Muscle layer of colon (tissue), 2 donors: ENCODE results near the gene DDC.

ENCODE experiments used
- H3K27ac ChIP-seq: one replicate; pipeline ENCODE4 v1.7.0; 2013; ENCODE audit warnings: low read depth, mild to moderate bottlenecking, low read length, moderate library complexity
- H3K27me3 ChIP-seq, 2 donors: one replicate each; pipeline ENCODE4 v1.7.0; 2013; ENCODE audit warnings: low read length in 2 of 2, mild to moderate bottlenecking in 2 of 2; ENCODE audit not compliant: insufficient read depth in 2 of 2, control insufficient read depth in 1 of 2
- H3K36me3 ChIP-seq: one replicate; pipeline ENCODE4 v1.7.0; 2013; ENCODE audit warnings: mild to moderate bottlenecking, low read length; ENCODE audit not compliant: insufficient read depth
- H3K4me1 ChIP-seq: one replicate; pipeline ENCODE4 v1.7.0; 2013; ENCODE audit warnings: mild to moderate bottlenecking, low read length; ENCODE audit not compliant: insufficient read depth
- H3K4me3 ChIP-seq, 2 donors: one replicate each; pipeline ENCODE4 v1.7.0; 2013; ENCODE audit warnings: low read length in 2 of 2, low read depth in 1 of 2, mild to moderate bottlenecking in 1 of 2, moderate library complexity in 1 of 2
- H3K9ac ChIP-seq: one replicate; pipeline ENCODE4 v1.7.0; 2013; ENCODE audit warnings: low read length
- H3K9me3 ChIP-seq: one replicate; pipeline ENCODE4 v1.7.0; 2013; ENCODE audit warnings: mild to moderate bottlenecking, low read length
- donor health status: abdominal sarcoma.
- donor health status: Adenocarcinoma of cecum.

DDC gene

GRCh38 chr7:50436133-50436806 lies 128.9 kb downstream of the DDC start:
- Histone ChIP-seq H3K9ac (no peak overlapping the region), H3K36me3 (peaks cover 6% of the 10 kb centered on the region), H3K4me3 (no peak overlapping the region), H3K27me3 (no peaks in the 10 kb centered on the region), H3K9me3 (no peaks in the 10 kb centered on the region), H3K4me1 (no peaks in the 10 kb centered on the region), H3K27ac (no peak overlapping the region)

DNA sequence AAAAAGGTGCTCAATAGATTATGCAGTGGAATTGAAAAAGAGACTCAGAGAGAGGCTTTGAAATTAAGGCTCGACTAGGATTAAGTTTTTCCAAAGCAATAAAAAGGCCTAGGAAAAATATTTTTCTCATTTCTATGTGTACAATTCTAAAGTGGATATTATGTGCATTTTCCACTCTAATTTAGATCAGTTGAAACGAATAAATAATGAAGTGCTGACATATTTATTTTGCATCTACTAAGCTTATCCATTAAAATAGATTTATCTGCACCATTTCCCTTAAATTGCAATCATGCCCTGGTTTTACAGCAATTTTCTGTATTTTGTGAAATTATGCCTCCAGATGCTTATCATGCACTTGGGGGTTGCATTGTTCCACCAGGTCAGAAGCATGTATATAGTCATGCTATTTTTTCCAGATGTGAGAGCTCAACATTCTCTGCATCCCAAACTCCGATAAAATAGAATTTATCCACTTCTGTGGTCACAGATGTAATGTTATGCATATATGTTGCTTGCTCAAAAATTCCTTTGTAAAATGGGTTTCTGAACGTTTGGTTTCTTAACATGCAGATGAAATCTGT lies 133.4 kb downstream of the DDC start:
- Histone ChIP-seq H3K27me3 (no peaks in the 10 kb centered on the region), H3K9ac (no peak overlapping the region), H3K4me1 (no peaks in the 10 kb centered on the region), H3K9me3 (no peaks in the 10 kb centered on the region), H3K36me3 (no peaks in the 10 kb centered on the region), H3K27ac (no peak overlapping the region), H3K4me3 (no peak overlapping the region)

- H3K9ac ChIP-seq = no peak overlapping the region
- no peak overlapping the region for H3K27ac ChIP-seq
- H3K4me1 ChIP-seq = no peaks in the 10 kb centered on the region
- H3K36me3 ChIP-seq = no peaks in the 10 kb centered on the region
- no peaks in the 10 kb centered on the region for H3K27me3 ChIP-seq
- no peaks in the 10 kb centered on the region for H3K9me3 ChIP-seq
- no peak overlapping the region for H3K4me3 ChIP-seq
Observed at GRCh38 chr7:50431316-50431715, 133.9 kb downstream of the DDC start.

DNA sequence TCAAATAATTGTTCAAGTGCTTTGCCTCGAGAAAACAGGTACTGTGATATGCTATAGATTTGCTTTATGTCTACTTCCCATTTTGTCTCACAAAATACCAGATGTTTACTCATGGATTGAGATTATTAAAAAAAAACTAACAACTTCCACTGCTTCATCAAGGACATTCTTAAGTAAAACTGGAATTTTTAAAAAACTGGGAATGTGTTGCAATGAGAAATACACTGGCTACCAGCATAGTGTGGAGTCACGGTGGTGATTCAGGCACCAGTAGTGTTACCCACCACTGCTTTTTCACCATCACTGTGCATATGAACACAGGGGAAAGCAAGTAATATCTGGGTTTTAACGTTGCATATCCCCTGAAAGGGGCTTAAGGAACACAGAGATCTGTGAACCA lies 136.3 kb downstream of the DDC start:
- no peaks in the 10 kb centered on the region for H3K4me1 ChIP-seq
- H3K4me3 ChIP-seq = no peak overlapping the region
- H3K27ac ChIP-seq = no peak overlapping the region
- H3K9ac ChIP-seq = no peak overlapping the region
- H3K27me3 ChIP-seq = no peaks in the 10 kb centered on the region
- no peaks in the 10 kb centered on the region for H3K36me3 ChIP-seq
- H3K9me3 ChIP-seq = no peaks in the 10 kb centered on the region

DNA sequence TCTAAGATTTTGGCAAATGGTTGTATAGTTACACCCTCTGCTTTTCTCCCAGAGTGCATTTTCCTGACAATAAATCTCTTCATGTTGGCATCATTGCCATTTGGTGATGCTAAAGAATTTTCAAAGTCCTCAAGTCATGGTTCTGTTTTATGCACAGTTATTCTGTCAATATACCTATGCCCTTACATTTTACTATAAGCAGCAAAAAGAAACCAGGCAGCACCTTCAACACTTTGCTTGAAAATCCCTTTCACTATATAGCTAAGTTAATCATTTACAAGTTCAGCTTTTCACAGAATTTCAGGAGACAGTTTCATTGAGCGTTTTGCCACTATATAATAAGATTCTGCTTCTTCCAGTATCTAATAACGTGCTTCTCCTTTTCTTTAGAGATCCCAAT lies 137.7 kb downstream of the DDC start:
- Histone ChIP-seq H3K27ac (no peak overlapping the region), H3K4me3 (no peak overlapping the region), H3K27me3 (no peaks in the 10 kb centered on the region), H3K9ac (no peak overlapping the region), H3K9me3 (no peaks in the 10 kb centered on the region), H3K36me3 (no peaks in the 10 kb centered on the region), H3K4me1 (no peaks in the 10 kb centered on the region)

GRCh38 chr7:50426280-50427045 lies 138.7 kb downstream of the DDC start:
- no peaks in the 10 kb centered on the region for H3K36me3 ChIP-seq
- H3K4me3 ChIP-seq = no peak overlapping the region
- no peaks in the 10 kb centered on the region for H3K27me3 ChIP-seq
- no peak overlapping the region for H3K9ac ChIP-seq
- no peak overlapping the region for H3K27ac ChIP-seq
- no peaks in the 10 kb centered on the region for H3K4me1 ChIP-seq
- no peaks in the 10 kb centered on the region for H3K9me3 ChIP-seq

DNA sequence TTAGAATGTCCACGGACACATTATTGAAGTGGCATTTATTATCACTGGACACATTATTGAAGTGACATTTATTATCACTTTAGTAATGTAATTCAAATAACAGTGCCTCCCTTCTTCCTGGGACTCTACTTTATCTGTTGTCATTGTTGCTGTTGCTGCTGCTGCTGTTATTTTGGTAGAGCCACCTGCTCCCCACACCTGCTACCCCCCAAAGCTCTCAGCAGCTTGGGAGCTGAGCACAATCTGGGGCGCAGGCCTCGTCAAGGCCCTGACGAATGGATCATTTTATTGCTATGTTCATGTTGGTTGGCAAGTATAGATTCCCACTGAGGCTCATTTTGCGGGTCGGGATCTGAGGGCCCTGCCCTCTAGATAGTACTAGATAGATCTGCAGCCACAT lies 139.9 kb downstream of the DDC start:
- H3K4me1 ChIP-seq = no peaks in the 10 kb centered on the region
- no peak overlapping the region for H3K9ac ChIP-seq
- H3K27me3 ChIP-seq = no peaks in the 10 kb centered on the region
- H3K4me3 ChIP-seq = no peak overlapping the region
- no peaks in the 10 kb centered on the region for H3K36me3 ChIP-seq
- no peak overlapping the region for H3K27ac ChIP-seq
- H3K9me3 ChIP-seq = no peaks in the 10 kb centered on the region

DNA sequence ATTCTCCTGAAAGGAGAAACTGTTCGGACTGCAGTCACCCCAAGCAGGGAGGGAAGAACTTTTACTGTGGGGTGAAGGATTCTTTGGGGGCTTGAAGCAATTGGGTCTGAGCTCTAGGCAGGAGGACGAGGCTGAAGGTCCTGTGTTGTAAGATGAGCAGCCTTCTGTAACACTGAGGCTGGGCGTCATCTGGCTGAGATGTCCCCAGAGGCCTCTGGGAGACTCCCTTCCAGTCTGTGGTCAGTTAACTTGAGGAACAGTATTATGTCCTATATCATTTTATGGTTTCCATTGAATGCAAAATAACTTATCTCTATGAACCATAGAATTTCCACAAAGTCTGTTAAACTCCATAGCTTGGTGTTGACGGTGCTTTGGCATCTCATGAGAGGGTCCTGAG lies 141.3 kb downstream of the DDC start:
- no peaks in the 10 kb centered on the region for H3K27me3 ChIP-seq
- no peak overlapping the region for H3K4me3 ChIP-seq
- H3K9me3 ChIP-seq = no peaks in the 10 kb centered on the region
- no peak overlapping the region for H3K27ac ChIP-seq
- H3K36me3 ChIP-seq = no peaks in the 10 kb centered on the region
- H3K9ac ChIP-seq = no peak overlapping the region
- no peaks in the 10 kb centered on the region for H3K4me1 ChIP-seq

GRCh38 chr7:50422858-50423257 lies 142.3 kb downstream of the DDC start:
- Histone ChIP-seq H3K27me3 (no peaks in the 10 kb centered on the region), H3K9ac (no peak overlapping the region), H3K9me3 (no peaks in the 10 kb centered on the region), H3K4me3 (no peak overlapping the region), H3K4me1 (no peaks in the 10 kb centered on the region), H3K36me3 (no peaks in the 10 kb centered on the region), H3K27ac (no peak overlapping the region)

GRCh38 chr7:50421043-50421442 lies 144.2 kb downstream of the DDC start:
- no peak overlapping the region for H3K27ac ChIP-seq
- no peaks in the 10 kb centered on the region for H3K9me3 ChIP-seq
- no peaks in the 10 kb centered on the region for H3K36me3 ChIP-seq
- no peak overlapping the region for H3K4me3 ChIP-seq
- no peaks in the 10 kb centered on the region for H3K27me3 ChIP-seq
- H3K9ac ChIP-seq = no peak overlapping the region
- H3K4me1 ChIP-seq = no peaks in the 10 kb centered on the region

- Histone ChIP-seq H3K9me3 (no peaks in the 10 kb centered on the region), H3K9ac (no peak overlapping the region), H3K27ac (no peak overlapping the region), H3K4me1 (no peaks in the 10 kb centered on the region), H3K36me3 (no peaks in the 10 kb centered on the region), H3K27me3 (no peaks in the 10 kb centered on the region), H3K4me3 (no peak overlapping the region)
Observed at GRCh38 chr7:50418526-50419290, 146.5 kb downstream of the DDC start.
